Measurements from ENCODE around the gene ORMDL3. TPM values are rescaled to one million over a fixed set of nuclear protein-coding genes. Genes with fewer than 3 reads are reported as not detected.
A peak's percentile ranks its signal among the peaks of the same experiment; 100 is the strongest.

The ORMDL3 gene
- polyA plus RNA-seq, 3 donors = 9.4 to 13.5 (median 11.8) TPM

DNA sequence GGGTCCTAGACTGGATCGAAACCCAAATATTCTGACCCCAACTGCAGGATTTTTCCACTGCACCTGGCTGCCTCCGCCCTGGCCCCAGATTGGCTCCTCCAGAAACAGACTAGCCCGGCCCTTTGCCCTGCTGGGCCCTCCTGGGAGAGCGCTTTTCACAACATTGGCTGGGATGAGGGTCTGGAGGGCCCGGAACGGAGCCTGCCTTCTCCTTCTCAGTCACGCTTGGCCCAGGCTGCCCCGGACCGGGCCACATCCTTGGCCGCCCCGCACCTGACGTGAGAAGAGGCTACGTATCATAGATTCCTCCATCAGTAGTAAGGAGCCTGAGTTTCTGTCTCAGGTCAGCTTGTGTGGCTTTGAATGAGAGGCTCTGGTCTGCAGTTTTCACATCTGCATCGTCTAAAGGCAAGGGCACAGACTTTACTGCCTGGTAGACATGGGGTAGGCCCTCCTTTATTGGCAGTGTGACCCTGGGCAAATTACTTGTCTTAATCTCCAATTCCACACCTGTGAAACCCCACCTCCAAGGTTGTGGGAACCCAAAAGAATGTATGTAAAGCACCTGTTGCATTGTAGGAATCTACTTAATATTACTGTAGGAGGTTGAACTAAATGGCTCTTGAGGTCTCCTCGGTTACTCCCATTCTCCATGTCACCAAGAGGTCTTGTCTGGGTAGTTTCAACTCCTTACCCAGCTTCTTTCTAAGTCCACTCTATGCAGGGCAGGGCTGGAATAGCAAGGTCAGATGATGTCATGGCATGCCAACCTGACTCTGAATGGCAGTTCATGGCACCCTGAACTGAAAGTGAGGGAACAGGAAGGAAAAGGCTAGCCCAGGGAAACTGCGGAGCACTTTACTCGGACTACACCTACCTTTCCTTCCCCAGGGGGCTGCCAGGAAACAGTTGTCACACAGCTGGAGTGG is 792 bp upstream of the ORMDL3 start:
- Mint-ChIP-seq H3K27me3 (ENCODE audit: low read depth in 3 of 3) (peaks cover 0 to 2% (median 0%) of the 10 kb centered on the region in 3 donors), H3K4me3 (peak overlapping the region; percentile 92 to 99), H3K36me3 (peaks cover 5 to 9% of the 10 kb centered on the region in 2 donors), H3K9me3 (peaks cover 0 to 2% (median 0%) of the 10 kb centered on the region in 7 donors), H3K4me1 (peaks cover 46% of the 10 kb centered on the region), H3K27ac (peak overlapping the region in 6 of 7 donors; percentile 43 to 95 (median 83))
- peak overlapping the region; percentile 99 for H2AFZ ChIP-seq (ENCODE audit: insufficient read depth, low read depth, low read length, poor library complexity, severe bottlenecking)
- no peaks in the 10 kb centered on the region for H3K27me3 ChIP-seq (ENCODE audit: control insufficient read depth in 2 of 2, insufficient read depth in 2 of 2, low read length in 2 of 2)
- peak overlapping the region in 1 of 2 donors; percentile 80 for H3K27ac ChIP-seq (ENCODE audit: low read depth in 1 of 2, low read length in 2 of 2)
- peaks cover 29 to 48% of the 10 kb centered on the region in 2 donors for H3K4me1 ChIP-seq (ENCODE audit: control insufficient read depth in 1 of 2, insufficient read depth in 2 of 2, low read length in 2 of 2)
- no peak for TF ChIP-seq CTCF (IDR thresholded peaks at IDR 0.05)
- peaks cover 11% of the 10 kb centered on the region for H4K20me1 ChIP-seq (ENCODE audit: insufficient read depth, low read length)
- no peak for DNase-seq
- H3K9ac ChIP-seq (ENCODE audit: insufficient read depth, low read length, poor library complexity, severe bottlenecking) = peak overlapping the region; percentile 79
- peaks cover 31% of the 10 kb centered on the region for H3K79me2 ChIP-seq (ENCODE audit: insufficient read depth, low read length)
- H3K36me3 ChIP-seq (replicated peaks in 1 of 2; ENCODE audit: control insufficient read depth in 1 of 2, insufficient read depth in 2 of 2, low read length in 2 of 2) = peaks cover 5 to 12% of the 10 kb centered on the region in 2 donors
- no peaks in the 10 kb centered on the region for H3K9me3 ChIP-seq (replicated peaks in 1 of 2; ENCODE audit: control insufficient read depth in 1 of 2, insufficient read depth in 1 of 2, low read length in 2 of 2)
- intact Hi-C loops (cut with micrococcal nuclease) = loop anchor here (2.0 to 10.0 kb wide), 2 partner anchors 53 to 57 kb away; partner anchors contain the start of gene PSMD3 (in 2 of the 2)
- H3K4me2 ChIP-seq (replicated peaks; ENCODE audit: extremely low read depth, low read length, poor library complexity, severe bottlenecking) = peak overlapping the region; percentile 97
- peak overlapping the region; percentile 71 to 97 (median 87) for H3K4me3 ChIP-seq (replicated peaks in 1 of 3; ENCODE audit: low read depth in 2 of 3, low read length in 3 of 3)
- 13% methylated on average over 12 of the region's 17 CpGs for WGBS (ENCODE audit: insufficient coverage)

DNA sequence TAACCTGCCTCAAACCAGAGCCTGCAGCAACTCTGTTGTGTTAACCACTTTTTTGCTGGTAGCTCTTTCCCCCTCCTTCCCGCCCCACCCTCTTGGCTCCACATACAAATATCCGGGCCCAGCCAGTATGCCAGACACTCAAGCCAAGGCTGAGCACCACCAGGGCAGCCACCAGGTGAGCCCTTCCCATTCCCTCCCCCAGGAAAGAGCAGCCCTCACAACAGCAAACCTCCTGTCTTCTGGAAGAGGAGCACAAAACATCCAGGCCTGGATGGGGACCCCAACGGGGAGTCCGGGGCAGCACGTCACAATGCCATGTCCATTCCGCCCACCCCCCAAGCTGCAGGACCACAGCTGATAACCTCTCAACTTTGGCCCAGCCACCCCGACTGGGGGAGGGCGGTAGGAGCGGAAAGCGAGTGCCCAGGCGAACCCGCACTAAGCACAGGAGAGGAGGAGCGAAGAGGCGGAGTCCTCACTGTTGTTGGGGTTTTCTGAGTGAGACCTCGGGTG is 757 bp downstream of the ORMDL3 start:
- peaks cover 18 to 27% of the 10 kb centered on the region in 2 donors for H3K36me3 ChIP-seq (replicated peaks in 1 of 2; ENCODE audit: control insufficient read depth in 1 of 2, insufficient read depth in 2 of 2, low read length in 2 of 2)
- DNase-seq = no peak
- peaks cover 0 to 2% (median 0%) of the 10 kb centered on the region in 7 donors for H3K9me3 Mint-ChIP-seq
- peaks cover 42 to 64% of the 10 kb centered on the region in 2 donors for H3K4me1 ChIP-seq (ENCODE audit: control insufficient read depth in 1 of 2, insufficient read depth in 2 of 2, low read length in 2 of 2)
- peak overlapping the region; percentile 99 for H2AFZ ChIP-seq (ENCODE audit: insufficient read depth, low read depth, low read length, poor library complexity, severe bottlenecking)
- peaks cover 31% of the 10 kb centered on the region for H3K79me2 ChIP-seq (ENCODE audit: insufficient read depth, low read length)
- H4K20me1 ChIP-seq (ENCODE audit: insufficient read depth, low read length) = peaks cover 11% of the 10 kb centered on the region
- H3K27ac Mint-ChIP-seq = peak overlapping the region; percentile 30 to 82 (median 43)
- TF ChIP-seq CTCF (IDR thresholded peaks at IDR 0.05) = no peak
- peaks cover 19 to 24% of the 10 kb centered on the region in 2 donors for H3K36me3 Mint-ChIP-seq
- no peaks in the 10 kb centered on the region for H3K27me3 ChIP-seq (ENCODE audit: control insufficient read depth in 2 of 2, insufficient read depth in 2 of 2, low read length in 2 of 2)
- H3K4me3 ChIP-seq (replicated peaks in 1 of 3; ENCODE audit: low read depth in 2 of 3, low read length in 3 of 3) = peak overlapping the region; percentile 71 to 97 (median 87)
- H3K4me2 ChIP-seq (replicated peaks; ENCODE audit: extremely low read depth, low read length, poor library complexity, severe bottlenecking) = peak overlapping the region; percentile 97
- H3K4me3 Mint-ChIP-seq = peak overlapping the region; percentile 92 to 99
- H3K27me3 Mint-ChIP-seq (ENCODE audit: low read depth in 3 of 3) = peaks cover 0 to 2% (median 0%) of the 10 kb centered on the region in 3 donors
- intact Hi-C loops (cut with micrococcal nuclease) = loop anchor here (2.0 to 10.0 kb wide), 2 partner anchors 54 to 58 kb away; partner anchors contain the start of gene PSMD3 (in 2 of the 2)
- H3K4me1 Mint-ChIP-seq = peaks cover 57% of the 10 kb centered on the region
- 7% methylated on average over 7 of the region's 15 CpGs for WGBS (ENCODE audit: insufficient coverage)
- H3K9ac ChIP-seq (ENCODE audit: insufficient read depth, low read length, poor library complexity, severe bottlenecking) = peak overlapping the region; percentile 79
- peak overlapping the region in 1 of 2 donors; percentile 80 for H3K27ac ChIP-seq (ENCODE audit: low read depth in 1 of 2, low read length in 2 of 2)
- no peaks in the 10 kb centered on the region for H3K9me3 ChIP-seq (replicated peaks in 1 of 2; ENCODE audit: control insufficient read depth in 1 of 2, insufficient read depth in 1 of 2, low read length in 2 of 2)
